ENCODE measurements around the gene ST6GALNAC4. TPM values are rescaled to one million over a fixed set of nuclear protein-coding genes. Genes with fewer than 3 reads are reported as not detected.
A peak's percentile ranks its signal among the peaks of the same experiment; 100 is the strongest.

ST6GALNAC4 gene
- total and polyA plus RNA-seq, 9 of the 15 experiments (the other 6 are each of a cell fraction or from before 2014, with no cell fraction given): 2.6 to 43.1 (median 15.4) TPM

GRCh38 chr9:127943731-127944144, 26.9 kb upstream of the ST6GALNAC4 start (continued):
- TF ChIP-seq HNRNPUL1 (IDR thresholded peaks at IDR 0.05; ENCODE audit: low read length) (no peak), CBFB (CRISPR knock-in tag; IDR thresholded peaks at IDR 0.05) (peak; percentile 51; the same call in 1 of the 2 replicates), ZNF764 (CRISPR knock-in tag; IDR thresholded peaks at IDR 0.05; ENCODE audit: low read depth) (peak; percentile 81), ZBTB7A (IDR thresholded peaks at IDR 0.05; ENCODE audit: borderline replicate concordance, control insufficient read depth, low read depth, low read length) (peak; percentile 80), NCOR1 (IDR thresholded peaks at IDR 0.05) (no peak), SMARCA5 (IDR thresholded peaks at IDR 0.05) (no peak), FOXK2 (conservative IDR thresholded peaks at IDR 0.05 in 1 of 2, IDR thresholded peaks at IDR 0.05 in 1 of 2; ENCODE audit: low read depth in 2 of 2) (peak in 1 of 2 experiments; percentile 29; a peak in 1 of 4 replicates), ZNF592 (IDR thresholded peaks at IDR 0.05) (no peak), ZNF184 (CRISPR knock-in tag; IDR thresholded peaks at IDR 0.05) (no peak), POLR2AphosphoS5 (IDR thresholded peaks at IDR 0.05; ENCODE audit: control insufficient read depth, insufficient read depth, low read depth, low read length) (no peak), ILF3 (IDR thresholded peaks at IDR 0.05; ENCODE audit: borderline replicate concordance) (no peak), SNRNP70 (optimal IDR thresholded peaks at IDR 0.05; ENCODE audit: low read depth, low read length) (no peak), RCOR1 (IDR thresholded peaks at IDR 0.05; ENCODE audit: borderline replicate concordance in 1 of 2, low read depth in 2 of 2, low read length in 2 of 2) (peak; percentile 17 to 82; a peak in 2 of 4 replicates), ATF7 (IDR thresholded peaks at IDR 0.05) (0 out of 2 replicates have a peak, but pooled peaks have one; percentile 25), KDM5B (IDR thresholded peaks at IDR 0.05; ENCODE audit: insufficient replicate concordance, low read depth, low read length) (no peak), MTA1 (IDR thresholded peaks at IDR 0.05; ENCODE audit: borderline replicate concordance) (no peak), GATAD2A (IDR thresholded peaks at IDR 0.05) (no peak), CAMTA2 (CRISPR knock-in tag; conservative IDR thresholded peaks at IDR 0.05) (no peak), POLR2B (IDR thresholded peaks at IDR 0.05; ENCODE audit: low read depth, partially characterized antibody) (no peak), SETDB1 (IDR thresholded peaks at IDR 0.05; ENCODE audit: low read length) (no peak), KLF13 (tag; IDR thresholded peaks at IDR 0.05; ENCODE audit: borderline replicate concordance, low read depth) (peak; percentile 80; the same call in 1 of the 2 replicates), MAFG (tag; conservative IDR thresholded peaks at IDR 0.05) (no peak)
- TF ChIP-seq, protein P1, sequence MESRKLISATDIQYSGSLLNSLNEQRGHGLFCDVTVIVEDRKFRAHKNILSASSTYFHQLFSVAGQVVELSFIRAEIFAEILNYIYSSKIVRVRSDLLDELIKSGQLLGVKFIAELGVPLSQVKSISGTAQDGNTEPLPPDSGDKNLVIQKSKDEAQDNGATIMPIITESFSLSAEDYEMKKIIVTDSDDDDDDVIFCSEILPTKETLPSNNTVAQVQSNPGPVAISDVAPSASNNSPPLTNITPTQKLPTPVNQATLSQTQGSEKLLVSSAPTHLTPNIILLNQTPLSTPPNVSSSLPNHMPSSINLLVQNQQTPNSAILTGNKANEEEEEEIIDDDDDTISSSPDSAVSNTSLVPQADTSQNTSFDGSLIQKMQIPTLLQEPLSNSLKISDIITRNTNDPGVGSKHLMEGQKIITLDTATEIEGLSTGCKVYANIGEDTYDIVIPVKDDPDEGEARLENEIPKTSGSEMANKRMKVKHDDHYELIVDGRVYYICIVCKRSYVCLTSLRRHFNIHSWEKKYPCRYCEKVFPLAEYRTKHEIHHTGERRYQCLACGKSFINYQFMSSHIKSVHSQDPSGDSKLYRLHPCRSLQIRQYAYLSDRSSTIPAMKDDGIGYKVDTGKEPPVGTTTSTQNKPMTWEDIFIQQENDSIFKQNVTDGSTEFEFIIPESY (CRISPR knock-in tag; IDR thresholded peaks at IDR 0.05): no peak
- TF ChIP-seq, protein P2, sequence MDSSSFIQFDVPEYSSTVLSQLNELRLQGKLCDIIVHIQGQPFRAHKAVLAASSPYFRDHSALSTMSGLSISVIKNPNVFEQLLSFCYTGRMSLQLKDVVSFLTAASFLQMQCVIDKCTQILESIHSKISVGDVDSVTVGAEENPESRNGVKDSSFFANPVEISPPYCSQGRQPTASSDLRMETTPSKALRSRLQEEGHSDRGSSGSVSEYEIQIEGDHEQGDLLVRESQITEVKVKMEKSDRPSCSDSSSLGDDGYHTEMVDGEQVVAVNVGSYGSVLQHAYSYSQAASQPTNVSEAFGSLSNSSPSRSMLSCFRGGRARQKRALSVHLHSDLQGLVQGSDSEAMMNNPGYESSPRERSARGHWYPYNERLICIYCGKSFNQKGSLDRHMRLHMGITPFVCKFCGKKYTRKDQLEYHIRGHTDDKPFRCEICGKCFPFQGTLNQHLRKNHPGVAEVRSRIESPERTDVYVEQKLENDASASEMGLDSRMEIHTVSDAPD (CRISPR knock-in tag; IDR thresholded peaks at IDR 0.05): no peak
